ENCODE measurements around the gene FERMT2. TPM values are rescaled to one million over a fixed set of nuclear protein-coding genes. Genes with fewer than 3 reads are reported as not detected.

FERMT2 gene
- total RNA-seq, 4 donors from 2014 or later, result 364 to 398 (median 388) TPM

- WGBS, 2 donors (ENCODE audit: low coverage in 1 of 2), result 46 to 67% methylated on average over 3 of the region's 3 CpGs
- TF ChIP-seq CTCF (IDR thresholded peaks at IDR 0.05), result no peak
- no peak for TF ChIP-seq POLR2AphosphoS5 (IDR thresholded peaks at IDR 0.05)
- H3K36me3 ChIP-seq, result peaks cover 0 to 27% of the 10 kb centered on the region in 2 donors
- H3K4me3 ChIP-seq, result no peak overlapping the region
- H3K27me3 ChIP-seq, result no peaks in the 10 kb centered on the region
- H3K27ac ChIP-seq, result peak overlapping the region in 2 of 4 donors; percentile 26 to 64
- no peaks in the 10 kb centered on the region for H3K9me3 ChIP-seq
- H3K4me1 ChIP-seq, result peaks cover 0 to 98% (median 9%) of the 10 kb centered on the region in 3 donors
- no peak for ATAC-seq
These were observed 38.9 kb downstream of the FERMT2 start for GRCh38 chr14:52911904-52912303.

- Histone ChIP-seq H3K4me1 (peaks cover 8 to 99% (median 15%) of the 10 kb centered on the region in 3 donors), H3K36me3 (peaks cover 0 to 22% of the 10 kb centered on the region in 2 donors), H3K4me3 (no peak overlapping the region), H3K27me3 (no peaks in the 10 kb centered on the region), H3K9me3 (no peaks in the 10 kb centered on the region), H3K27ac (peak overlapping the region in 3 of 4 donors; percentile 51 to 64 (median 63))
- ATAC-seq, result peak; percentile 62
- 6 to 8% methylated on average over 2 of the region's 2 CpGs for WGBS, 2 donors (ENCODE audit: low coverage in 1 of 2)
- TF ChIP-seq POLR2AphosphoS5 (IDR thresholded peaks at IDR 0.05) (no peak), EP300 (IDR thresholded peaks at IDR 0.05) (no peak), CTCF (IDR thresholded peaks at IDR 0.05) (no peak), POLR2A (IDR thresholded peaks at IDR 0.05) (no peak)
These were observed 40.3 kb downstream of the FERMT2 start for GRCh38 chr14:52910572-52910971.

GRCh38 chr14:52907949-52908348 lies 42.9 kb downstream of the FERMT2 start:
- peak overlapping the region in 2 of 4 donors; percentile 64 to 71 for H3K27ac ChIP-seq
- ATAC-seq, result no peak
- 71 to 75% methylated on average over 5 of the region's 5 CpGs for WGBS, 2 donors (ENCODE audit: low coverage in 1 of 2)
- H3K9me3 ChIP-seq, result no peaks in the 10 kb centered on the region
- no peak overlapping the region for H3K4me3 ChIP-seq
- TF ChIP-seq EP300 (IDR thresholded peaks at IDR 0.05) (no peak), CTCF (IDR thresholded peaks at IDR 0.05) (no peak), POLR2AphosphoS5 (IDR thresholded peaks at IDR 0.05) (no peak), POLR2A (IDR thresholded peaks at IDR 0.05) (no peak)
- H3K4me1 ChIP-seq, result peaks cover 13 to 99% (median 15%) of the 10 kb centered on the region in 3 donors
- H3K27me3 ChIP-seq, result no peaks in the 10 kb centered on the region
- H3K36me3 ChIP-seq, result peaks cover 0 to 14% of the 10 kb centered on the region in 2 donors

GRCh38 chr14:52906141-52906601 lies 44.7 kb downstream of the FERMT2 start:
- peaks cover 14 to 98% (median 15%) of the 10 kb centered on the region in 3 donors for H3K4me1 ChIP-seq
- H3K27ac ChIP-seq, result peak overlapping the region in 3 of 4 donors; percentile 50 to 71 (median 64)
- H3K9me3 ChIP-seq, result no peaks in the 10 kb centered on the region
- WGBS, 2 donors (ENCODE audit: low coverage in 1 of 2), result 20 to 32% methylated on average over 2 to 3 of the region's 3 CpGs
- ATAC-seq, result peak; percentile 33
- no peak overlapping the region for H3K4me3 ChIP-seq
- H3K36me3 ChIP-seq, result peaks cover 0 to 24% of the 10 kb centered on the region in 2 donors
- TF ChIP-seq CTCF (IDR thresholded peaks at IDR 0.05), result no peak
- no peak for TF ChIP-seq EP300 (IDR thresholded peaks at IDR 0.05)
- TF ChIP-seq POLR2A (IDR thresholded peaks at IDR 0.05), result no peak
- no peak for TF ChIP-seq POLR2AphosphoS5 (IDR thresholded peaks at IDR 0.05)
- no peaks in the 10 kb centered on the region for H3K27me3 ChIP-seq

- H3K4me1 ChIP-seq, result peaks cover 11 to 95% (median 14%) of the 10 kb centered on the region in 3 donors
- no peaks in the 10 kb centered on the region for H3K27me3 ChIP-seq
- H3K27ac ChIP-seq, result peak overlapping the region in 2 of 4 donors; percentile 48 to 64
- no peaks in the 10 kb centered on the region for H3K9me3 ChIP-seq
- TF ChIP-seq CTCF (IDR thresholded peaks at IDR 0.05) (no peak), POLR2AphosphoS5 (IDR thresholded peaks at IDR 0.05) (no peak), EP300 (IDR thresholded peaks at IDR 0.05) (no peak)
- ATAC-seq, result peak; percentile 35
- peaks cover 0 to 15% of the 10 kb centered on the region in 2 donors for H3K36me3 ChIP-seq
- 50% methylated on average over 2 of the region's 2 CpGs for WGBS, 2 donors (ENCODE audit: low coverage in 1 of 2)
- H3K4me3 ChIP-seq, result no peak overlapping the region
These were observed 47.8 kb downstream of the FERMT2 start for GRCh38 chr14:52902971-52903619.
